ENCODE results near the gene ERG28.

DNA sequence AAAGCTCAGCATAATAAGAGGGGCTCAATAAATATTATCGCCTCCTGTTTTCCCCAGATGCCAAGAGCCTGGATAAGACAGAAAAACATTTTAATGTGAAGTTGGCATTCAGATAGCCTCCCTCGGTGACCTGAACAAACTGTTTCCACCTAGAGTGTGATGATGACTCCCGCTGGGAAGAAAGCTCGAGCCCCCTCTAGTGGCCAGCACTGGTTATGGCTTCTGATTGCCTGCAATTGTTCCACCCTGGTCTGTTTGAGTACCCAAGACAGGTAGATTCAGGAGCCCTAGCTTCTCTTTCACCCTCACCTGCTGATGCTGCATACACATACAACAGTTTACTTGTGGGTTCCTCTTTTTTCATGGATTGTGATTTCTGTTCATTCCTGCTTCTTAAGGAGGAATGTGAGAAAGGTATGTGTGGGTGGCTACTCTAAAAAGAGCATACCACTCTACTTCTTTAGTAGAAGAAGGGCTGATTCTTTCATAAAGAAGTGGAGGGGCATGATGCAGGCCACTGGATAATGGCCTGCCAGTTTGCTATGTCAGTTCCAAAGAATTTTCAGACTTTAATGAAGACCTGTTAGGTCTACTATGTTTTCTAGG lies 6.4 kb downstream of the ERG28 start:
- TF ChIP-seq POLR2AphosphoS5 (IDR thresholded peaks at IDR 0.05; ENCODE audit: insufficient read depth, low read depth, low read length) = no peak
- peak; percentile 92 to 94 for TF ChIP-seq CTCF (IDR thresholded peaks at IDR 0.05; ENCODE audit: extremely low read depth in 1 of 2, insufficient read depth in 1 of 2, low read depth in 1 of 2, low read length in 2 of 2)
- no peak for TF ChIP-seq MYC (IDR thresholded peaks at IDR 0.05; ENCODE audit: low read depth, low read length)
- TF ChIP-seq EZH2 (IDR thresholded peaks at IDR 0.05; ENCODE audit: borderline replicate concordance, low read depth, low read length, severe bottlenecking) = no peak
